ENCODE measurements around the gene AGFG2. TPM values are rescaled to one million over a fixed set of nuclear protein-coding genes. Genes with fewer than 3 reads are reported as not detected.

Gene AGFG2
- total RNA-seq, 1 donor from 2014 or later: 6.2 TPM

- H3K9me3 Mint-ChIP-seq (ENCODE audit: unreplicated experiment): no peaks in the 10 kb centered on the region
- H3K4me3 Mint-ChIP-seq (ENCODE audit: unreplicated experiment): no peak overlapping the region
- Histone ChIP-seq H3K4me2 (ENCODE audit: low read length) (no peak overlapping the region), H3K9ac (ENCODE audit: low read length) (no peak overlapping the region), H3K4me3 (ENCODE audit: insufficient read depth, low read depth, low read length) (no peak overlapping the region), H3K4me1 (ENCODE audit: insufficient read depth, low read length) (peaks cover 29% of the 10 kb centered on the region), H3K36me3 (ENCODE audit: insufficient read depth, low read length) (no peaks in the 10 kb centered on the region), H2AFZ (ENCODE audit: low read depth, low read length) (no peak overlapping the region), H3K79me2 (ENCODE audit: insufficient read depth, low read length) (no peaks in the 10 kb centered on the region), H3K27me3 (ENCODE audit: insufficient read depth, low read length) (no peaks in the 10 kb centered on the region), H3K9me3 (ENCODE audit: insufficient read depth, low read depth, low read length) (no peaks in the 10 kb centered on the region), H3K27ac (ENCODE audit: low read depth, low read length) (no peak overlapping the region), H4K20me1 (ENCODE audit: insufficient read depth, low read length) (no peaks in the 10 kb centered on the region)
- H3K27me3 Mint-ChIP-seq (ENCODE audit: low read depth, unreplicated experiment): peaks cover 5% of the 10 kb centered on the region
- DNase-seq (ENCODE audit: low read depth) (no peak), FAIRE-seq (no peak)
- H3K27ac Mint-ChIP-seq (ENCODE audit: unreplicated experiment): peak overlapping the region; percentile 59
- no peak for TF ChIP-seq EZH2 (IDR thresholded peaks at IDR 0.05; ENCODE audit: insufficient read depth, low read length)
- TF ChIP-seq CTCF (IDR thresholded peaks at IDR 0.05; ENCODE audit: insufficient read depth, low read depth, low read length): no peak
- H3K4me1 Mint-ChIP-seq (ENCODE audit: low read depth, unreplicated experiment): peaks cover 6% of the 10 kb centered on the region
- H3K36me3 Mint-ChIP-seq (ENCODE audit: low read depth, unreplicated experiment): peaks cover under 1% of the 10 kb centered on the region
These were observed 32.2 kb downstream of the AGFG2 start for GRCh38 chr7:100570954-100571828.

- FAIRE-seq (no peak), DNase-seq (ENCODE audit: low read depth) (no peak)
- no peaks in the 10 kb centered on the region for H4K20me1 ChIP-seq (ENCODE audit: insufficient read depth, low read length)
- H3K36me3 Mint-ChIP-seq (ENCODE audit: low read depth, unreplicated experiment): peaks cover 4% of the 10 kb centered on the region
- H3K27ac Mint-ChIP-seq (ENCODE audit: unreplicated experiment): peak overlapping the region; percentile 59
- H3K9me3 Mint-ChIP-seq (ENCODE audit: unreplicated experiment): no peaks in the 10 kb centered on the region
- no peaks in the 10 kb centered on the region for H3K79me2 ChIP-seq (ENCODE audit: insufficient read depth, low read length)
- H2AFZ ChIP-seq (ENCODE audit: low read depth, low read length): no peak overlapping the region
- no peak overlapping the region for H3K4me2 ChIP-seq (ENCODE audit: low read length)
- no peaks in the 10 kb centered on the region for H3K36me3 ChIP-seq (ENCODE audit: insufficient read depth, low read length)
- peaks cover 29% of the 10 kb centered on the region for H3K4me1 ChIP-seq (ENCODE audit: insufficient read depth, low read length)
- TF ChIP-seq CTCF (IDR thresholded peaks at IDR 0.05; ENCODE audit: insufficient read depth, low read depth, low read length): no peak
- no peak for TF ChIP-seq EZH2 (IDR thresholded peaks at IDR 0.05; ENCODE audit: insufficient read depth, low read length)
- no peak overlapping the region for H3K27ac ChIP-seq (ENCODE audit: low read depth, low read length)
- H3K4me1 Mint-ChIP-seq (ENCODE audit: low read depth, unreplicated experiment): peaks cover 6% of the 10 kb centered on the region
- no peak overlapping the region for H3K4me3 Mint-ChIP-seq (ENCODE audit: unreplicated experiment)
- peaks cover 5% of the 10 kb centered on the region for H3K27me3 Mint-ChIP-seq (ENCODE audit: low read depth, unreplicated experiment)
- no peak overlapping the region for H3K4me3 ChIP-seq (ENCODE audit: insufficient read depth, low read depth, low read length)
- H3K9me3 ChIP-seq (ENCODE audit: insufficient read depth, low read depth, low read length): no peaks in the 10 kb centered on the region
- no peaks in the 10 kb centered on the region for H3K27me3 ChIP-seq (ENCODE audit: insufficient read depth, low read length)
- no peak overlapping the region for H3K9ac ChIP-seq (ENCODE audit: low read length)
These were observed 32.8 kb downstream of the AGFG2 start for GRCh38 chr7:100571829-100572116.

- Histone ChIP-seq H3K4me3 (ENCODE audit: insufficient read depth, low read depth, low read length) (no peak overlapping the region), H3K9ac (ENCODE audit: low read length) (no peak overlapping the region), H3K27me3 (ENCODE audit: insufficient read depth, low read length) (no peaks in the 10 kb centered on the region), H3K4me1 (ENCODE audit: insufficient read depth, low read length) (peaks cover 28% of the 10 kb centered on the region), H3K27ac (ENCODE audit: low read depth, low read length) (no peak overlapping the region), H3K36me3 (ENCODE audit: insufficient read depth, low read length) (no peaks in the 10 kb centered on the region), H4K20me1 (ENCODE audit: insufficient read depth, low read length) (no peaks in the 10 kb centered on the region), H3K4me2 (ENCODE audit: low read length) (no peak overlapping the region), H3K9me3 (ENCODE audit: insufficient read depth, low read depth, low read length) (no peaks in the 10 kb centered on the region), H2AFZ (ENCODE audit: low read depth, low read length) (no peak overlapping the region), H3K79me2 (ENCODE audit: insufficient read depth, low read length) (no peaks in the 10 kb centered on the region)
- Mint-ChIP-seq H3K27ac (ENCODE audit: unreplicated experiment) (no peak overlapping the region), H3K4me1 (ENCODE audit: low read depth, unreplicated experiment) (peaks cover 6% of the 10 kb centered on the region), H3K36me3 (ENCODE audit: low read depth, unreplicated experiment) (peaks cover 4% of the 10 kb centered on the region), H3K27me3 (ENCODE audit: low read depth, unreplicated experiment) (peaks cover 5% of the 10 kb centered on the region), H3K9me3 (ENCODE audit: unreplicated experiment) (no peaks in the 10 kb centered on the region), H3K4me3 (ENCODE audit: unreplicated experiment) (no peak overlapping the region)
- DNase-seq (ENCODE audit: low read depth): no peak
- no peak for TF ChIP-seq CTCF (IDR thresholded peaks at IDR 0.05; ENCODE audit: insufficient read depth, low read depth, low read length)
- FAIRE-seq: no peak
These were observed 33.4 kb downstream of the AGFG2 start for GRCh38 chr7:100572281-100572948.
